Subcutaneous adipose tissue (tissue), 4 donors: ENCODE results near the gene PCGF3. TPM values are rescaled to one million over a fixed set of nuclear protein-coding genes. Genes with fewer than 3 reads are reported as not detected.

ENCODE experiments used
- CTCF ChIP-seq: fragments of 450-650 bp; IDR thresholded peaks from one replicate; pipeline ENCODE4 v1.5.1; 2016; ENCODE audit warnings: low read depth, mild to moderate bottlenecking, control low read depth, antibody characterized with exemption, moderate library complexity
- total RNA-seq, 4 donors: library from RNA; depleted of rRNA; stranded (reverse); fragments of >200 nt; gene quantifications; one replicate each; pipeline ENCODE4 v1.1.0, GENCODE V29; 2016

PCGF3 gene
- total RNA-seq, 4 donors from 2014 or later, result 36.7 to 72.2 (median 55.0) TPM

DNA sequence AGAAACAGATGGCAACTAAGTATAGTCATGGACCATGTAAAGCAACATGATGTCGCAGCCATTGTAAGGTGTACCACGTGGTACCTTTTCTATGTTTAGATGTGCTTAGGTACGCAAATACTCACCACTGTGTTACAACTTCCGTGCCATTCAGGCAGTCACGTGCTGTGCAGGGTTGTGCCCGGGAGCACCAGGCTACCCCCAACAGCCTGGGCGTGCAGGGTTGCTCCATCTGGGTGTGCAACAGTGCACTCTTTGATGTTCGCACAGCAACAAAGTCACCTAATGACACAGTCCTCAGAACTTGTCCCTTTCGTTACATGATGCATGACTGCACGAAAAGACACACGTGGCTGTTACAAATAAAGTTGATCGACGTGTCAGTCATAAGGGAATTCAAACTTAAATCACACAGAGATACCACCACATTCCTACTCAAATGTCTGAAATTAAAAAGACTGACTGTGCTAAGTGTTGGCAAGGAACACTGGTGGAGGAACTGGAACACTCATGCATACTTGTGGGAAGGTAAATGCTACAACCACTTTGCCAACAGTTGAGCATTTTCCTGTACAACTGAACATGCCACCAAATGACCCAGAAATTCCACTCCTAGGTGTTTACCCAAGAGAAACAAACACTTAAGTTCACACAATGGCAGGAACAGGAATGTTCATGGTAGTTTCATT is 95.9 kb downstream of the PCGF3 start:
- no peak for TF ChIP-seq CTCF

DNA sequence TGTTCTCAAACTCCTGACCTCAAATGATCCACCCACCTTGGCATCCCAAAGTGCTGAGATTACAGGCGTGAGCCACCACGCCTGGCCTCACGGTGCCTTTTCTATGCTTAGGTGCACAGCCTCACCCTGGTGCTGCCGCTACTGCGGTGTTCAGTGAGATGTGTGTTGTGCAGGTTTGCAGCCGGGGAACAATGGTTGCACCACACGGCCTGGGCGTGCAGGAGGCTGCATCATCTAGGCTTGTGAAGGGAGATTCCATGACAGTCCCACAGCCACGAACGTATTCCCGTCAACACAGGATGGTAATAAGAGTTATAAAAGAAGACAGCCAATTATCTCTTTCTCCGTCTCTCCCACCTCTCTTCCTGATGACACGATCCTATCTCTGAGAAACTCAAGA is 98.3 kb downstream of the PCGF3 start:
- TF ChIP-seq CTCF, result no peak

DNA sequence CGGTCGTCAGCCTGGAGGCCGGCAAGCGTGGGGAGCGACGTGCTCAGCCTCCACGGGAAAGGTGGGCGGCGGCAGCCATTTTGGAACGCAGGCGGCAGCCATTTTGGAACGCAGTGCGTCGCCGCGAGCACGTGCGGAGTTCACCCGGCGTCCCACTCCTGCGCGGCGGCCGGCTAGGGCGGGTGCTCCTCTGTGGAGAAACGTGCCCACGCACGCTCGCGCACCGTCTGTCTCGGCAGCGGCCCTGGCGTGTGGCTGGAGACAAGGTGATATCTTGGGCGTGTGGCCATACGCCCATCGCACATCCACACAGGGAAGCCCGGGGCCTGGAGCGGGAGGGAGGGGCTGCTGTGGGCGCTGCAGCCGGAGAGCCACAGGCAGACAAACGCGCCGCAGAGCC is 99.2 kb downstream of the PCGF3 start:
- TF ChIP-seq CTCF, result no peak

- no peak for TF ChIP-seq CTCF
Measured at GRCh38 chr4:807792-808191, 102.2 kb downstream of the PCGF3 start.

- no peak for TF ChIP-seq CTCF
Measured at GRCh38 chr4:808860-809570, 103.4 kb downstream of the PCGF3 start.

DNA sequence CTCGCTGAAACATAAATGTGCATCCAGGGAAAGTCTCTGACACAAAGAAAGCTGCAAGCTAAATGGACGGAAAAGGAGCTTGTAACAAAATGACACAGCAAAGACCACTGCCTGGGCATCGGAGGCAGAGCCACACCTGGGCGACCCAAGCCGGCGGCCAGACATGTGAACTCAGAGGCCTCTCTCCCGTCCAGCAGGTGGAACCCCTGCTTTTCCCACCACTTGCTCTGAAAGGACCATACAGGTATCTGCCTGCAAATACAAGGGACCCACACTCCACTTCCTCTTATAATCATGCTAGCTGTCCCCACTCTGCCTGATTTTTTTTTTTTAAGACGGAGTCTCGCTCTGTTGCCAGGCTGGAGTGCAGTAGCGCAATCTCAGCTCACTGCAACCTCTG is 108.3 kb downstream of the PCGF3 start:
- no peak for TF ChIP-seq CTCF

- TF ChIP-seq CTCF, result no peak
Measured at GRCh38 chr4:814312-814850, 108.7 kb downstream of the PCGF3 start.
